ENCODE results near the gene PPT2. TPM values are rescaled to one million over a fixed set of nuclear protein-coding genes. Genes with fewer than 3 reads are reported as not detected.

Gene PPT2
- total RNA-seq, 1 donor from 2014 or later = 58.6 TPM

GRCh38 chr6:32158052-32158451 is 4.1 kb downstream of the PPT2 start:
- Mint-ChIP-seq H3K9me3 (no peaks in the 10 kb centered on the region), H3K27me3 (ENCODE audit: low read depth) (no peaks in the 10 kb centered on the region), H3K36me3 (peaks cover 24% of the 10 kb centered on the region), H3K4me1 (peaks cover 19% of the 10 kb centered on the region), H3K27ac (no peak overlapping the region), H3K4me3 (no peak overlapping the region)
- no peak for DNase-seq (ENCODE audit: low spot score in 2 of 2, unreplicated experiment in 2 of 2)
- TF ChIP-seq, protein P1, sequence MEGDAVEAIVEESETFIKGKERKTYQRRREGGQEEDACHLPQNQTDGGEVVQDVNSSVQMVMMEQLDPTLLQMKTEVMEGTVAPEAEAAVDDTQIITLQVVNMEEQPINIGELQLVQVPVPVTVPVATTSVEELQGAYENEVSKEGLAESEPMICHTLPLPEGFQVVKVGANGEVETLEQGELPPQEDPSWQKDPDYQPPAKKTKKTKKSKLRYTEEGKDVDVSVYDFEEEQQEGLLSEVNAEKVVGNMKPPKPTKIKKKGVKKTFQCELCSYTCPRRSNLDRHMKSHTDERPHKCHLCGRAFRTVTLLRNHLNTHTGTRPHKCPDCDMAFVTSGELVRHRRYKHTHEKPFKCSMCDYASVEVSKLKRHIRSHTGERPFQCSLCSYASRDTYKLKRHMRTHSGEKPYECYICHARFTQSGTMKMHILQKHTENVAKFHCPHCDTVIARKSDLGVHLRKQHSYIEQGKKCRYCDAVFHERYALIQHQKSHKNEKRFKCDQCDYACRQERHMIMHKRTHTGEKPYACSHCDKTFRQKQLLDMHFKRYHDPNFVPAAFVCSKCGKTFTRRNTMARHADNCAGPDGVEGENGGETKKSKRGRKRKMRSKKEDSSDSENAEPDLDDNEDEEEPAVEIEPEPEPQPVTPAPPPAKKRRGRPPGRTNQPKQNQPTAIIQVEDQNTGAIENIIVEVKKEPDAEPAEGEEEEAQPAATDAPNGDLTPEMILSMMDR (IDR thresholded peaks at IDR 0.05; ENCODE audit: unreplicated experiment) = no peak

- TF ChIP-seq, protein P1 (IDR thresholded peaks at IDR 0.05; ENCODE audit: unreplicated experiment) = no peak
- no peaks in the 10 kb centered on the region for H3K9me3 Mint-ChIP-seq
- H3K27ac Mint-ChIP-seq = no peak overlapping the region
- DNase-seq (ENCODE audit: low spot score in 2 of 2, unreplicated experiment in 2 of 2) = no peak
- H3K36me3 Mint-ChIP-seq = peaks cover 34% of the 10 kb centered on the region
- peaks cover 1% of the 10 kb centered on the region for H3K4me1 Mint-ChIP-seq
- H3K4me3 Mint-ChIP-seq = no peak overlapping the region
- no peaks in the 10 kb centered on the region for H3K27me3 Mint-ChIP-seq (ENCODE audit: low read depth)
Observed at GRCh38 chr6:32163559-32164258, 9.8 kb downstream of the PPT2 start.

- no peaks in the 10 kb centered on the region for H3K9me3 Mint-ChIP-seq
- no peak within 1 kb of the TSS for H3K4me3 Mint-ChIP-seq
- H3K36me3 Mint-ChIP-seq = peaks cover 38% of the 10 kb centered on the region
- DNase-seq (ENCODE audit: low spot score in 2 of 2, unreplicated experiment in 2 of 2) = no peak
- H3K27me3 Mint-ChIP-seq (ENCODE audit: low read depth) = no peaks in the 10 kb centered on the region
- peaks cover 4% of the 10 kb centered on the region for H3K4me1 Mint-ChIP-seq
- H3K27ac Mint-ChIP-seq = no peak within 1 kb of the TSS
- TF ChIP-seq, protein P1 (IDR thresholded peaks at IDR 0.05; ENCODE audit: unreplicated experiment) = no peak
Observed at GRCh38 chr6:32164295-32164694, 10.4 kb downstream of the PPT2 start, which contains the start of gene EGFL8. EGFL8 (plus strand) TSS chr6:32164595; CDS start chr6:32166166, 1,571 bp downstream.

DNA sequence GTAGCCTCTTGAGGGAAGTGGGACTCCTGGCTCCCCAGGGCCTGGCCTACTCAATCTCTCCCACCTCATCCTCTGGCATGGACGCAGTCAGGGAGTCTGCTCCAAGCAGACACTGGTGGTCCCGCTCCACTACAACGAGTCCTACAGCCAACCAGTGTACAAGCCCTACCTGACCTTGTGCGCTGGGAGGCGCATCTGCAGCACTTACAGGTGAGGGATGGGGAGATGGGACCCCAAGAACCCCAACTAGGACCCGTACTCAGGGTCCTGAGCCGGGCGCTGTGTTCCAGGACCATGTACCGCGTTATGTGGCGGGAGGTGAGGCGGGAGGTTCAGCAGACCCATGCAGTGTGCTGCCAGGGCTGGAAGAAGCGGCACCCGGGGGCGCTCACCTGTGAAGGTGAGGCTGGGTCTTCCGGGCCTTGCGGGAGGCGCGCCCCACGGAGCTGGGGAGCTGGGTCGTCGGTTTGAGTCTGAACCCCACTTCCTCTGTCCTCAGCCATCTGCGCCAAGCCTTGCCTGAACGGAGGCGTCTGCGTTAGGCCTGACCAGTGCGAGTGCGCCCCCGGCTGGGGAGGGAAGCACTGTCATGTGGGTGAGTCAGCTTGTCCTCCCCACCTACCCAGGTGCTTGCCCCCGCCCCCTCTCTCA is 12.6 kb downstream of the PPT2 start:
- H3K9me3 Mint-ChIP-seq = no peaks in the 10 kb centered on the region
- TF ChIP-seq, protein P1 (IDR thresholded peaks at IDR 0.05; ENCODE audit: unreplicated experiment) = no peak
- no peaks in the 10 kb centered on the region for H3K27me3 Mint-ChIP-seq (ENCODE audit: low read depth)
- peaks cover 4% of the 10 kb centered on the region for H3K4me1 Mint-ChIP-seq
- DNase-seq (ENCODE audit: low spot score in 2 of 2, unreplicated experiment in 2 of 2) = no peak
- H3K36me3 Mint-ChIP-seq = peaks cover 45% of the 10 kb centered on the region
- no peak overlapping the region for H3K27ac Mint-ChIP-seq
- no peak overlapping the region for H3K4me3 Mint-ChIP-seq

- Mint-ChIP-seq H3K4me1 (peaks cover 4% of the 10 kb centered on the region), H3K27ac (peak overlapping the region; percentile 45)
- no peak for DNase-seq (ENCODE audit: low spot score in 2 of 2, unreplicated experiment in 2 of 2)
Observed at GRCh38 chr6:32167154-32167760, 13.3 kb downstream of the PPT2 start.

More at GRCh38 chr6:32167154-32167760, 13.3 kb downstream of the PPT2 start:
- TF ChIP-seq, protein P1 (IDR thresholded peaks at IDR 0.05; ENCODE audit: unreplicated experiment) = no peak
- H3K4me3 Mint-ChIP-seq = no peak overlapping the region
- H3K27me3 Mint-ChIP-seq (ENCODE audit: low read depth) = no peaks in the 10 kb centered on the region
- H3K36me3 Mint-ChIP-seq = peaks cover 45% of the 10 kb centered on the region
- H3K9me3 Mint-ChIP-seq = no peaks in the 10 kb centered on the region

Measured in mesothelial cell of epicardium (in vitro differentiated cells).